ENCODE measurements around the gene CYFIP2.

GRCh38 chr5:157331807-157332206 is 65.9 kb downstream of the CYFIP2 start:
- TF ChIP-seq CTCF (conservative IDR thresholded peaks at IDR 0.05 in 1 of 2, IDR thresholded peaks at IDR 0.05 in 1 of 2; ENCODE audit: low read depth in 1 of 2, low read length in 2 of 2) = no peak
- TF ChIP-seq EZH2 (IDR thresholded peaks at IDR 0.05; ENCODE audit: low read length, missing control alignments) = no peak

All from fibroblast of lung (primary cell).